CD4-positive, alpha-beta T cell treated with Interleukin-15 for 1 hour (primary cell): ENCODE results near the gene DNMT1.

Source experiments
- DNase-seq: peaks from one replicate; pipeline ENCODE4 v3.0.0-alpha.2; 2020

Gene DNMT1

GRCh38 chr19:10138879-10139795 is 55.6 kb downstream of the DNMT1 start:
- DNase-seq: no peak

- DNase-seq: no peak
Measured at GRCh38 chr19:10137751-10138682, 56.7 kb downstream of the DNMT1 start.

GRCh38 chr19:10136936-10137335 is 57.8 kb downstream of the DNMT1 start:
- no peak for DNase-seq

- DNase-seq: no peak
Measured at GRCh38 chr19:10135551-10136334, 59.0 kb downstream of the DNMT1 start.

GRCh38 chr19:10134040-10134439 is 60.7 kb downstream of the DNMT1 start:
- no peak for DNase-seq

GRCh38 chr19:10133596-10133995 is 61.2 kb downstream of the DNMT1 start:
- no peak for DNase-seq

- no peak for DNase-seq
Measured at GRCh38 chr19:10132905-10133304, 61.8 kb downstream of the DNMT1 start.

- DNase-seq: no peak
Measured at GRCh38 chr19:10126213-10126639, 68.5 kb downstream of the DNMT1 start.

GRCh38 chr19:10124429-10124828 is 70.3 kb downstream of the DNMT1 start:
- DNase-seq: no peak

- no peak for DNase-seq
Measured at GRCh38 chr19:10122045-10122444, 72.7 kb downstream of the DNMT1 start.

- DNase-seq: no peak
Measured at GRCh38 chr19:10120538-10121189, 74.1 kb downstream of the DNMT1 start.

GRCh38 chr19:10118960-10119359 is 75.8 kb downstream of the DNMT1 start:
- DNase-seq: no peak

GRCh38 chr19:10116866-10117616 is 77.7 kb downstream of the DNMT1 start:
- no peak for DNase-seq

- DNase-seq: no peak
Measured at GRCh38 chr19:10116085-10116865, 78.5 kb downstream of the DNMT1 start.

GRCh38 chr19:10115392-10116084 is 79.2 kb downstream of the DNMT1 start:
- DNase-seq: no peak

- DNase-seq: no peak
Measured at GRCh38 chr19:10114651-10115391, 79.9 kb downstream of the DNMT1 start.

GRCh38 chr19:10113964-10114650 is 80.6 kb downstream of the DNMT1 start:
- no peak for DNase-seq

- DNase-seq: no peak
Measured at GRCh38 chr19:10113592-10113963, 81.2 kb downstream of the DNMT1 start.
